ENCODE data around the gene MRPS26.

- TF ChIP-seq CTCF (IDR thresholded peaks at IDR 0.05) (no peak), EP300 (IDR thresholded peaks at IDR 0.05) (no peak)
Observed at GRCh38 chr20:3059489-3059888, 13.6 kb downstream of the MRPS26 start.
